Measurements from ENCODE around the gene MFAP4.

Gene MFAP4

DNA sequence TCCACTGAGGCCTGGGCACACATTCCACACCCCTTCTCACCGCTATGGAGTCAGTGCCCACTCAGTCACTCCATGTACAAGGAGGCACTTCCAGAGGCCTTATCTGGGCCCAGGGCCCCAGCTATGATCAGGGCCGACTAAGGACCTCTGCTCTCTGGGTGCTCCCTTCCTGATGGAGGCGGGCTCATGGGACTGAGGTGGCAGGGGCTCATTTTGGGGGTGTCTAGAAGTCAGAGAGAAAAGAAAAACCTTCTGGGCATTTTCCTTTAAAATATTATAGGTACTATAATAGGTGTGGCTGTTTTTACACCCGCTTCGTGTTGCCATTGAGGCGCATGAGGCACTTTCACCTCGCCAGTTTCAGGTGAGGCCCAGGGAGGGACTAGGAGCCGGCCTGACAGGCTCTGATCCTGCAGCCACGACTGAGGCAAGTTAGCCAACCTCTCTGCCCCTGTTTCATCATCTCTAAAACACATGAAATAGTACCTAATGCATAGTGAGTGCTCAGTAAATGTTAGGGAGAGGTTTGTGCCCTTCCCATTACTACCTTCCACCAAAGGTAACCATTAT, 38.8 kb downstream of the MFAP4 start (continued):
- TF ChIP-seq ZNF292 (tag by site-specific recombination; IDR thresholded peaks at IDR 0.05; ENCODE audit: borderline replicate concordance, low read depth) (no peak), ZNF548 (tag by site-specific recombination; IDR thresholded peaks at IDR 0.05) (no peak), ZXDB (tag by site-specific recombination; IDR thresholded peaks at IDR 0.05) (no peak), ZNF639 (tag by site-specific recombination; IDR thresholded peaks at IDR 0.05) (no peak)
- TF ChIP-seq, protein P1, sequence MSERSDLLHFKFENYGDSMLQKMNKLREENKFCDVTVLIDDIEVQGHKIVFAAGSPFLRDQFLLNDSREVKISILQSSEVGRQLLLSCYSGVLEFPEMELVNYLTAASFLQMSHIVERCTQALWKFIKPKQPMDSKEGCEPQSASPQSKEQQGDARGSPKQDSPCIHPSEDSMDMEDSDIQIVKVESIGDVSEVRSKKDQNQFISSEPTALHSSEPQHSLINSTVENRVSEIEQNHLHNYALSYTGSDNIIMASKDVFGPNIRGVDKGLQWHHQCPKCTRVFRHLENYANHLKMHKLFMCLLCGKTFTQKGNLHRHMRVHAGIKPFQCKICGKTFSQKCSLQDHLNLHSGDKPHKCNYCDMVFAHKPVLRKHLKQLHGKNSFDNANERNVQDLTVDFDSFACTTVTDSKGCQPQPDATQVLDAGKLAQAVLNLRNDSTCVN (tag by site-specific recombination; optimal IDR thresholded peaks at IDR 0.05), result no peak

DNA sequence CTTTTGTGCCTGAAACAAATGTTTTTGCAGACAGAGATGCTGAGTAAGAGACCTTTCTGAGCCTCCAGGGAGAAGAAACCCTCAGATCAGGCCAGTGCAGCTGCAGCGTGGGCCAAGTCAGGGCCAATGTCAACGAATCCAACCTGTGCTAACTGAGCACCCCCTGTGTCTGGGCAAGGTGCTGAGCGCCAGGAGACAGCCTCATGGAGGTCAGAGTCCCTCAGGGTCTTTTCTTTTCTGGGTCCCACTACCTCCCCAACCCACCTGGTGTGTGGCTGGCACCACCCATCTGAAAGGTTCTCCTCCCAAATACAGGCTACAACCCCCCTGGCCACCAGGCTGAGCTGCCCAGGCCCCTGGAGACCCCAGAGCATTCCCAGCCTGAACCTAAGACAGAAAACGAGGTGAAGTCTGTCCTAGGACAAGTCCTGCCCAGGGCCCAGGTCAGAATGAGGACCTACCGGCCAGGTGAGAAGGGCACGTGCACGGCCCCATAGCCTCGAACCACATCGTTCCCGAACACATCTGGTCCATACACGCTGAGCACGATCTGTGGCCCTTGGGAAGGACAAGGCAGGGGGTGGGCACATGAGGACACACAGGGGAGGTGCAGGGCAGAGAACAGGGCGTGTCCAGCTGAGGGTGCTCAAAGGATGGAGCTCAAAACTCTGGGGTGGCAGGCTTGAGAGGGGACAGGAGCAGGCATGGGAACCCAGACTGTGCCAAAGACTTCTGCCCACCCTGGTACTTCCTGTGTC, 39.5 kb downstream of the MFAP4 start:
- 0 out of 2 replicates have a peak, but pooled peaks have one; percentile 36 for TF ChIP-seq KLF1 (tag by site-specific recombination; IDR thresholded peaks at IDR 0.05)
- TF ChIP-seq SP2 (tag by site-specific recombination; IDR thresholded peaks at IDR 0.05), result 0 out of 2 replicates have a peak, but pooled peaks have one; percentile 0
- no peak for TF ChIP-seq ZNF221 (tag by site-specific recombination; IDR thresholded peaks at IDR 0.05; ENCODE audit: borderline replicate concordance)
- 0 out of 2 replicates have a peak, but pooled peaks have one; percentile 3 for TF ChIP-seq ZNF423 (tag by site-specific recombination; IDR thresholded peaks at IDR 0.05)
- peaks cover 0 to 5% of the 10 kb centered on the region in 2 experiments; a peak in 1 of 3 replicates for H3K36me3 ChIP-seq (ENCODE audit: control insufficient read depth in 2 of 2, insufficient read depth in 1 of 2, low read length in 2 of 2)
- no peaks in the 10 kb centered on the region for H3K9me3 ChIP-seq (ENCODE audit: control insufficient read depth, insufficient read depth, low read depth, low read length)
- CTCF ChIA-PET, result no interaction called here
- H3K27ac ChIP-seq (ENCODE audit: extremely low read depth, low read depth, low read length), result peak overlapping the region; percentile 17; the same call in 1 of the 2 replicates
- no peak overlapping the region for H3K4me3 ChIP-seq (ENCODE audit: low read depth, low read length)
- POLR2A ChIA-PET, result no interaction called here
- H3K4me1 ChIP-seq (ENCODE audit: control insufficient read depth, insufficient read depth, low read length), result peaks cover 8% of the 10 kb centered on the region

DNA sequence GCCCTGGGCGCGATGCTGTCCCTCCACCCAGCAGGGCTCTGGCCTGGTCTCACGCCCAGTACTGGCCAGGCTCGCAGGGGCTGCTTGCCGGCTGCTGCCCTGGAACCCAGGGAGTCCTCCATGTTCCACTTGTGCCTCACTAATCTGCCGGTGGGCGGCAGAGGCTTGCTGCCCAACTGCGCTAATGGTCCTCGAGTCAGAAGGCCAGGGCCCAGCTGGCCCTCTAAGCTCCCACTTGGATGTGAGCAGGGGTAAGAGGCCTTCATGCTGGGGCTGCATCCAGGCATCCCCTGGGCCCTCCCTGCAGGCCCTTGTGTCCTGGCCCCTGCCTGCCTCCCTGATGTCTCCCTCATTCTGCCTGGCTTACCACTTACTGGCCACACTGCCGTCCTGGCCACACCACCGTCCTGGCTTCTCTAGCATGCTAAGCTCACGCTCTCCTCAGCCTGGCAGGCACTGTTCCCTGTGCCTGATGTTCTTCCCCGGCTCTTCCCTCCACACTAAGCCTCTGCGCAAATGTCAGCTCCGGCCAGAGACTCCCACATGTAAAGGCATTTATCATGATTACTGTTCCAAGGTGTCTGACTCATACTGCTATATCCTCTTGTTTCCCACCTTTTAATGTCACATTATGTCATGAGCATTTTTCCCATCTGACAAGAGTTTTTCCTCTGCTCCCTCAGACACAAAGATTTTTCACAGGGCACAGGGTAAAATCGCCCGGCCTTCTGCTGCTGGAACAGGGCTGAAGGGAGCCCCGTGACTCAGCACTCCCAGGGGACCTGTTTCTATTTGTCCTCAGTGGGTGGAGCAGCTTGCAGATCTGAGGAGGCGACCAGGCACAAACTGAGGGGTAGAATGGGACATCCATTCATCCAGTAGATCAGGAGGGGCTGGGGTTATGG, 40.4 kb downstream of the MFAP4 start:
- Histone ChIP-seq H3K27ac (ENCODE audit: extremely low read depth, low read depth, low read length) (peak overlapping the region; percentile 17; the same call in 1 of the 2 replicates), H3K4me1 (ENCODE audit: control insufficient read depth, insufficient read depth, low read length) (peaks cover 8% of the 10 kb centered on the region), H3K9me3 (ENCODE audit: control insufficient read depth, insufficient read depth, low read depth, low read length) (no peaks in the 10 kb centered on the region), H3K36me3 (ENCODE audit: control insufficient read depth in 2 of 2, insufficient read depth in 1 of 2, low read length in 2 of 2) (peaks cover 0 to 5% of the 10 kb centered on the region in 2 experiments; a peak in 1 of 3 replicates), H3K4me3 (ENCODE audit: low read depth, low read length) (no peak overlapping the region)
- ChIA-PET CTCF (interaction anchor here (0.5 to 1.8 kb wide), 3 partner anchors 10 to 170 kb away, joined by 4 to 8 read pairs (median 5); partner anchors contain the start of gene B9D1), POLR2A (no interaction called here)
- TF ChIP-seq ZBTB8A (tag by site-specific recombination; IDR thresholded peaks at IDR 0.05), result peak; percentile 87
- TF ChIP-seq ZNF24 (tag by site-specific recombination; IDR thresholded peaks at IDR 0.05), result peak; percentile 20; the same call in 1 of the 2 replicates
- TF ChIP-seq ZNF777 (tag by site-specific recombination; IDR thresholded peaks at IDR 0.05; ENCODE audit: borderline replicate concordance), result no peak
- TF ChIP-seq ZNF660 (tag by site-specific recombination; IDR thresholded peaks at IDR 0.05), result 0 out of 2 replicates have a peak, but pooled peaks have one; percentile 37
- no peak for TF ChIP-seq ZNF701 (tag by site-specific recombination; IDR thresholded peaks at IDR 0.05)
- TF ChIP-seq ZIC2 (tag by site-specific recombination; IDR thresholded peaks at IDR 0.05), result peak; percentile 66
- no peak for TF ChIP-seq ZNF549 (tag by site-specific recombination; IDR thresholded peaks at IDR 0.05)
- TF ChIP-seq ZNF830 (tag by site-specific recombination; IDR thresholded peaks at IDR 0.05; ENCODE audit: low read depth), result no peak
- peak; percentile 49 for TF ChIP-seq ZNF341 (tag by site-specific recombination; IDR thresholded peaks at IDR 0.05; ENCODE audit: low read depth)
- 0 out of 2 replicates have a peak, but pooled peaks have one; percentile 5 for TF ChIP-seq SP2 (tag by site-specific recombination; IDR thresholded peaks at IDR 0.05)
- TF ChIP-seq ZFHX2 (tag by site-specific recombination; conservative IDR thresholded peaks at IDR 0.05), result peak; percentile 68
- TF ChIP-seq ZFP3 (tag by site-specific recombination; IDR thresholded peaks at IDR 0.05; ENCODE audit: low read depth), result peak; percentile 60; the same call in 1 of the 2 replicates
- TF ChIP-seq SP7 (tag by site-specific recombination; IDR thresholded peaks at IDR 0.05), result peak; percentile 90
- TF ChIP-seq ZNF600 (tag by site-specific recombination; IDR thresholded peaks at IDR 0.05), result peak; percentile 77; the same call in 1 of the 2 replicates
- TF ChIP-seq ZNF426 (tag by site-specific recombination; IDR thresholded peaks at IDR 0.05), result no peak
- TF ChIP-seq BCL11A (tag by site-specific recombination; IDR thresholded peaks at IDR 0.05; ENCODE audit: low read depth), result no peak
- TF ChIP-seq HOXC10 (CRISPR knock-in tag; IDR thresholded peaks at IDR 0.05), result no peak
- TF ChIP-seq HOXD13 (CRISPR knock-in tag; IDR thresholded peaks at IDR 0.05; ENCODE audit: borderline replicate concordance), result no peak
- peak; percentile 39; the same call in 1 of the 2 replicates for TF ChIP-seq ZNF394 (tag by site-specific recombination; IDR thresholded peaks at IDR 0.05; ENCODE audit: borderline replicate concordance)
- no peak for TF ChIP-seq ZNF311 (tag by site-specific recombination; IDR thresholded peaks at IDR 0.05; ENCODE audit: borderline replicate concordance)
- peak; percentile 52; the same call in 1 of the 2 replicates for TF ChIP-seq ZBTB48 (tag by site-specific recombination; IDR thresholded peaks at IDR 0.05)
